Measurements from ENCODE around the gene SOX5.
"Not testable (repeated sequence)": the region's sequence is repeated elsewhere in the genome, so short reads cannot be mapped to it uniquely, and the experiment has no call there.

The SOX5 gene

DNA sequence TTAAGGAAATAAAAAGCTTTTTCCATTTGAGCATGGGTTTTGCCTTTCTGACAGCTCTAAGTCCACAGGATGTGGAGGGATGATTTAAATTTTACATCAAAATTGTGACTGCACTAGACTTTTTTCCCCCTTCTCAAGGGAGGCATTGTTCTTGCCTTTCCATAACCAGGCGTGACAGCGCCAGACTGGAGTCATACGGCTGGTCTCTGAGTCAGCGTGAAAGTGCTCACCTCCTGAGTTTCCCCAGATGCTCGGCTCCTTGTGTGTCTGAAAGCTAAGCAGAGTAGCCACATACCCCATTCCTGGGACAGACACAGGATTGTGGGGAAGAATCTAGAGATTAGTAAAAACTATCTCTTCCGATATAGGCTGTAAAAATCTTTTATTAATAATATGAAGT is 43.1 kb downstream of the SOX5 start:
- peak; percentile 37 for DNase-seq

DNA sequence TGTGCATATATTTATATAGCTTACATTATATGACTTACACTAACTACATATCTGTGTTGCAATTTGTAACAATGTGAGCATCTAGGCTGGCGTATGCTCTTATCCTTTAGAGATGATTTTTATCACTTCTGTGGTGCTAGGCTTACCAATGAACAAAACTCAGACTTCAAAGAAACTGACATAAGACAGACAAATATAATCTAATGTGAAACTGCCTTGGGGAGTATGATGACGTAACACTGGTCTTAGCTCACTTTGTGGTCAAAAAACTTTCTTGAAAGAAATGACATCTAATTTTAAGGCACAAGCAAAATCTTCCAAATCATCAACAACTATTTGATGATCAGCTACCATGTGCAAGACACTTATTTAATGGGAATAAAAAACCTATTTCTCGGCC is 50.0 kb downstream of the SOX5 start:
- no peak for DNase-seq

DNA sequence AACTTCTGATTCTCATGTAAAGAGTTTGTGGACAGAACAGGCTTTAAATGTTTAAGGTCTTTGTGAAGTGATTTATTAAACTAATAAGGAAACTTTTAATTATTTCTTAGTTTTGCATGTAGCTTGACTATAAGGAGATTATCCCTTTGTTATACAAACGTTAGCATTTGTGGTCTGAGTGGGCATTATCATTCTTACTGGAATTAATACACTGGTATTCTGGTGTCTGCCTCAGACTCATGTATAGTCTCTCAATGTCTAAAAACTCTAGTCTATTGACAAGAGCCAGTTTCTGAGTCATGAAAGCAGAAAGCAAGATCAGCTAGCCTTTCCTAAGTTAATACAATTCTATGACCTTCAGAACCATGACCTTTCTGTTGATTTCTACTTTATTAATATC is 51.3 kb downstream of the SOX5 start:
- DNase-seq = no peak

DNA sequence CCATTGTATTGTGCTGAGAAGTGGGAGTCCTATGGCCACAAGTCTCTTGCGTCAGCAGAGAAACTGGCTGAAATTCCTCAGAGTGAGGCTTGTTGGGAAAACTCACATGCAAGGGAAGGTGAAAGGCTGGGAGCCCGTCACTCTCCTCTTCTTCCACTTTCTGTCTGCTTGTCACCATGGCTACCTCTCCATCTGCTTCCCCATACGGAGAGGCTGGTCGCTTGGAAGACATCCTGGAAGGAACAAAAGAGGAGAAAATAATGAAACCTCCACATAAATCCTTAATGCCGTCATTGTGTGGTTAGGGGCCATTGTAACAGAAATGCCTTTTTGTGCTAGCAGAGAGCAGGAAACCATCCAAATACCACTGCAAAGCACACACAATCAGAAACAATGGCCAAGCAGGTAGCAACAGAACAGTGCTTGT is 53.7 kb downstream of the SOX5 start:
- DNase-seq = peak; percentile 51

DNA sequence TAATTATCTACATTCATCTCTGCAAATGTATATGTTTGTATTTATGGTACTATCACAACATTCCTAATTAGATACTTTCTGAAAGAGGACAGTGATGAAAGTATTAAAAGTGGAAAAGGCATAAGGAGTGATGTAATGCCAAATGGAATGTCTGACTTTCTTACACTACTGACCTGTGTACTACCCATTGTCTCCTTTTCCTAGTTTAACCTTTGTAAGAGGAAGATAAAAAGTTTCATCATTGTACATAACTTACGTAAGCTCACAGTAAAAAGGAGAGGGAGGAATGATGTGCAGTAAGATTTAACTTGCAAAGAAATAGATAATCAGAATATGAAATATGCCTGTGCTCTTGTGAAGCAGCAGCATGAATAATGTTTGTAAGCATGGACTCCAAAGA is 55.9 kb downstream of the SOX5 start:
- no peak for DNase-seq

DNA sequence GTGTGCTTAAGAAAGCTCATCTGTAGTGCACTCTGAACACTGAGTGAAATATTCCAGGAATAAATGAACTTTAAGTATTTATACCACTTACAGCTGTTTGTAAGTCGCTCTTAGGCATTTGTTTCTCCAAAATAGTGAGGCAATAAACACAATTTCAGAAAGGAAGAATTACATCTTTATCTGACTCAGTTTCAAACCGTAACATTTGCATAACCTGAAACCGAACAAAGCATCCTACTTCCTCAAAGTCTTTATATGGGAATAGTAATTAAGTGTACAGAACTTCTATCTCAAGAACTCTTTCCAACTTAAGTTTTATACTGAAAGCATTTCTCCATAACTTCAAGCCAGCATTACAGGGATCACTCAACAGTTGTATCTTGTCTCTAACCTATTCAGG is 58.4 kb downstream of the SOX5 start:
- DNase-seq = no peak

DNA sequence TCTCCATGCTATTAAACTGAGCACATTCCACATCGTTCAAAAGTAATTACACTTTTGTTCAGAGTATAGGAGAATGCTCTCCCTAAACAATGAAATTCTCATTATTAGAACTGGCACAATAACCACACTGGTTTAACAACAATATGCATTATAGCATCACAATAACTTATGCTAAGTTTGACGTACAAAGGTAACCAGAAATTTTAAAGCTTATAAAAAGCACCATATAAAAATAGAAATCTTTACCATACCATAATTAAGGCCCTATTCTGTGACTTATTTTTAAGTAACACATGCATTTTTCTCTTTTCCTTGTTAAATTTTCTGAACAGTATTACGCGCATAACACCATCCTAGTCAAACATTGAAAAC is 60.4 kb downstream of the SOX5 start:
- no peak for DNase-seq

DNA sequence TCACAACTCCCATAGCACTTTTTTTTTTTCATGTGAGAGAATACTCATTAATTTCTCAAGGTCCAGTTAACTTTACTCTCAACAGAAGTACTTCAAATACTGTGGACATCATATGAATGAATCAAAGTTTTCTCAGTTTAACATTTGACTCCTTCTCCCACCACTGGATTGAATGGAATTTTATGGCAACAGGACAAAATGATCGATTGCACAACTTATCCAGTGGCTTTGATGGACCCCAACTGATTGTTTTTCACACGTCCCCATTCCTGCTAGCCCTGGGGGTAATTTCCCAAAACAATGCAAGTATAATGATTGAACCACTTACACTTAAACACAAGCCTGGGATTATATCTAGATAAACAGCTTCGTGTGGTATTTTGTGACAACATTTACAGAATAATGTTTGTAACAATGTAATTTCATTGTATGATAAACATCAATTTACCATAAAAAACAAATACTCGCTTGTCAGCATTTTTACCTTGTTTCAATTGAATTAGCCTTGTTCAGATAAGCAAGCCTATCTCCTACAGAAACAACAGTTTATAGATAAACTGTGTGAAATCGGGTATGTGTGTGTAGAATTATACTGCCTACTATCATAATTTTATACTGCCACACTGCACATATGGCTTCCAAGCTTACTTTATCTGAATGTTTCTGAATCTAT is 60.9 kb downstream of the SOX5 start:
- DNase-seq = no peak

DNA sequence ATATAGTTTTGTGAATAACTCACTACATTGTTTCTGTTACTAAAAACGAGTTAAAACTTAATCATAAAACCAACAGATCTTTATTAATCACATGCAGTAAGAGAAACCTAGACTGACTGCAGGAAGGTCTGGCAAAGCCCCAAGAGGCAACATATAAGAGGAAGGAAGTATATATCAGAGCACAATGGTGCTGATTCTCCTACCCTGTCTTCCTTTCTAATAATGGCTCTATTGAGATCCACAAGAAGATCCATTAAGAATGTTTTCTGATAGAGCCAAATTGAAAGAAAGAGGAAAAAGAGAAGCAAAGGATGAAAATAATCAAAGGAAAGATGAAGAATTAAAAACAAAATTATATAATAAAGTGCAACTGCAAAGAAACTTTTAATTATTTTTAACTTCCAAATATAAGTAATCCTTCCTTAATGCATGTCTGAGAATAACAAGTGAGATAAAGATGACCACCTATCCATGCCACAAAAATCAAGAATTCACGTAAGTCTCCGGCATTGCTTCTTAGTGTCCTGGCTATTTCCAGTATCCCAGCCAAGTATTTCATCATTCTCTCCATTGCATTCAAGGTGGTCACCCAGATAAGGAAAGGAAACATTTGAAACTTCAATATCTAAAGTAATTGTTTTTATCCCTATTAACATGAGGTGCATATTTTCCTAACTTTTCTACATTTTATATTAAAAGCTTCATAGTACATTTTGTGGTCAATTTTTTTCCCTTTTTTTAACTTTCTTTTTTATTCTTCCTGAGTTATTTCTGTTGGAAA is 62.2 kb downstream of the SOX5 start:
- no peak for DNase-seq

DNA sequence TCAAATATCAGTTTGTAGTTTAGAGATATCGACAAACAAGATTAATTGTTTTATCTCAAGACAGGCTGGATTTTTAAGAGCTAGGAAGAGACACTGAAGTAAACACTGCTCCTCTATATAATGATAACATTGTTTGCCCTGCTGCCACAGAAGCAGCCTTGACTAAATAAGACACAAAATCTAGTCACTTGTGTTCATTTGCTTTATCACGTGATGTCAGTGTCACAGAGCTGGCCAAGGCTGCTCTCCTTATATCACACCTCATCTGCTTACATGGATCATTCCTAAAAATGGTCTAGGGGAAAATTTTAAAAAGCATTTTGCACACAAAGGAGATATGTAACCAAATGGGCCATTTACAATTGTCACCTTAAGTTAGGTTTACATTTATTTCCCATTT is 64.1 kb downstream of the SOX5 start:
- DNase-seq = no peak

DNA sequence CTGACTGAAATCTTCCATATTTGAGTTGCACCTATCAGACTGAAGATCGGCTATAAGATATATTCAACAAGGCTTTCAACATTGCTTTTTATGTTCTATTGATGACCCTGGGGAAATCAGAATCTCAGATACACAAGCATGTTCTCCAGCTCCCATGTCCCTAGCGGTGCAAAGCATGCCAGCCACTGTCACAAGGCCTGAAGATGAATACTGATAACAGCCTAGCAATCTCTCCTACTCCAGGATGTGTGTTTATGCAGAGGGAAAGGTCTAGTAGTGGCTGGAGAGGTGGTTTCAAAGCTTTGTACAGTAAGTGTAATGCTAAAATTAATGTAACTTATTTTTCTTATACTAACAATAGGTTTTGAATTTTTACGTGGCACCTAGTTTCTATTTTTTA is 64.6 kb downstream of the SOX5 start:
- DNase-seq = no peak

DNA sequence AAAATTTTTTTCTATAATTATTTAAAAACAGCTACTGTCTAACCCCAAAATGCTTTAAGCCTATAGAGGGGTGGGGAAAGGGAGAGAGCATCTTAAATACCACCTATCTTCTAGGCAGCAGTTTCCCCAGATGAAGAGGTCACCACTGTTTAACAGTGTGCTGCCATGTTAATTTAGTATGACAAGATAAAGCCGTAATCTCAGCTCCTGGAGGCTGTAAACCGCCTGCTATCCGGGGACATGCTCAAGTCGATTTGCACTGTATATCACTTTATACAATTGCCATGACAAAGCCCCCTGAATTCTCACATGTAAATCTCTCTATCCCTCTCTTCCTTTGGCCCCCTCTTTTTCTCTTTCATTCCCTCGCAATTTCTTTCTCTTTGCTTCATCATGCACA is 68.5 kb downstream of the SOX5 start:
- no peak for DNase-seq

DNA sequence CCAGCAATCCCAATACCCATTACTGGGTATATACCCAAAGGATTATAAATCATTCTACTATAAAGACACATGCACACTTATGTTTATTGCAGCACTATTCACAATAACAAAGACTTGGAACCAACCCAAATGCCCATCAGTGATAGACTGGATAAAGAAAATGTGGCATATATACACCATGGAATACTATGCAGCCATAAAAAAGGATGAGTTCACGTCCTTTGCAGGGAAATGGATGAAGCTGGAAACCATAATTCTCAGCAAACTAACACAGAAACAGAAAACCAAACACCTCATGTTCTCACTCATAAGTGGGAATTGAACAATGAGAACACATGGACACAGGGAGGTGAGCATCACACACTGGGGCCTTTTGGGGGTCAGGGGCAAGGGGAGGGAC is 72.9 kb downstream of the SOX5 start:
- not testable (repeated sequence) for DNase-seq

DNA sequence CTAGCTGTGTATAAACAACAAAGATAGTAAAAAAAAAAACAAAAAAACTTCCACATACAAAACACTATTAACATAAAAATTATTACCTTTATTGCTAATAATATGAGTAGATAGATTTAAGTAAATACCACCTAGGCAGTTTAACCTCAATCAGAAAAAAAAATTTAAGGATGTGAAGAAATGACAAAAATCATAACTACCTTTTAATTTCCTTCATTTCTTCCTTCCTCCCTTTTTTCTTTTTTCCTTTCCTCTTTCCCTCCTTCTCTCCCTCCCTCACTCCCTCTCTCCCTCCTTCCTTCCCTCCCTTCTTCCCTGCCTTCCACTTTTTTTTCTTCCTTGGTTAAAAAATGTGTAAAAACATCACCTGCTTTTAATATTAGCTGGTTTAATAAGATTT is 81.7 kb downstream of the SOX5 start:
- no peak for DNase-seq

DNA sequence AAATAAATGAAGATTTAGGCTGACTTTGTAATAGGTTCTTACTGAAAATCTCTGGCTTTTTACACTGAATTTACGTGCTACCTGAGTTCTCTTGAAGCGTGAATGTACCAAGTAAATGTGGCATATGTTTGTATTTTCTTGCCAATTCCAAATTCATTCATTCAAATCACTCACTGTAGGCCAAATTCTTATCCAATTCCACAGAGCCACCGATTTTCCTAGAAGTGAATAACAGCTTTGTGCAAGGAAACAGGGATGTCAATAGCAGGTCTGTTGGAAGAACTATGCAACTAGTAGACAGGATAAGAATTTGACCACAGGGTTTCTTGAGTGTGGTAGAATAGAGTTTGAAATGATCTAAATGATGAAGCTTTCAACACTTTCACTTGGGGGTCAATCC is 86.8 kb downstream of the SOX5 start:
- DNase-seq = no peak

DNA sequence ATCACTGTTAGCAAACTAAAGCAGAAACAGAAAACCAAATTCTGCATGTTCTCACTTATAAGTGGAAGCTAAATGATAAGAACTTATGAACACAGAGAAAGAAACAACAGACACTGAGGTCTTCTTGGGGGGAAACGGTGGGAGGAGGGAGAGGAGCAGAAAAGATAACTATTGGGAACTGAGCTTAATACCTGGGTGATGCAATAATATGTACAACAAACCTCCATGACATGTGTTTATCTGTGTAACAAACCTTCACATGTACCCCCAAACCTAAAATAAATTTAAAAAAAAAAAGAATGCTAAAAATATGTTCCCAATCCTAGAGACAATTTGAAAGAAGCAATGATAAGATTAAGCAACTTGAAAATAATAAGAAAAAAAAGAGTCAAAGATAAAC is 89.5 kb downstream of the SOX5 start:
- no peak for DNase-seq

DNA sequence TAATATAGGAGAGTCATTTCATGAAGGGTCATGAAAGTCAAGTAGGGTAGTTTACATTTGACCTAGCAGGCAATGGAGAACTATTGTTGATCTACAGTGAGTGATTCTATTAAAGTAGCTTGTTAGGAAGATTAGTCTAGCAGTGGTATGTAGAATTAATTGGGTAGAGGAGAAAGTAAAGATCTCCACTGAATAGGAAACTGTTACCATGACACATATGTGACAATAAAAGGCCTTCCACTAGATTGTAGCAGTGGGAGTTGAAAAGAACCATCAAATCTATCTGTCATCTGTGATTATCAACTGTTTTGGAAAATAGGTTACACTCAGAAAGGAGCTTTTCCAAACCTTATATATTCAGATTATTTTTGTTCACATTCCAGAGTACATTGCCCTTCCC is 92.3 kb downstream of the SOX5 start:
- no peak for DNase-seq

DNA sequence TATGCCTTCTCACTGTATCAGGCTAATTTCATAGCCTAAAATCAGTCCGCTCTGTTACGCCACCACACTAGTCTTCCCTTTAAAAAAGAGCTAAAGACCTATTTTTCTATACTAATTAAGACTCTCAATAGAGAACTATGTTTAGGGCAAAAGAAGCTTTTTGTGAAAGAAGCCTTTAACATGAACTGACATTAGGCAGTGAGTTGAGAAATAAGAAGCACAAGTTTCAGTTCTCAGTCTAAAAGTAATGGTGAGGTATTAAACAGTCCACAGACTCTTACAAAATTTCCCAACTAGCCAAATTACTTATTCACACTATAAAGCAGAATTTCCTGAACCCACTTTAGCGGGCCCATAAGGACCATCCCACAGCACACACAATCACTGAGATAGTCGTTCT is 93.7 kb downstream of the SOX5 start:
- no peak for DNase-seq

DNA sequence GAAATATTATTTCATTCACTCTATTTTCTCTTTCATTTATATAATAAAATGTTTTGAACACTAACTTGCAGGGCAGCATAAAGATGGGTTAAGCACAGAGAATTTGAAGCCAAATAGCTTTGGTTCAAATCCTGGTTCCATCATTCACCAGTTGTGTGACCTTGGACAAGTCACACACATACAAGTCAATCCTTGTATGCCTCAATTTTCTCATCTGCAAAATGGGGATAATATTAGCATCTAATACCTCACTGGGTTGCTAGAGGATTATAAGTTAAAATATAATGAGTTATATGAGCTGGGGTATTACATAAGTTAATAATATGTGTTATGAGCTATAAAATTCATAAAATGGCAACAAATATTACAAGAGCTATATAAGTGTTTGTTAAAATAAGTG is 94.9 kb downstream of the SOX5 start:
- no peak for DNase-seq

DNA sequence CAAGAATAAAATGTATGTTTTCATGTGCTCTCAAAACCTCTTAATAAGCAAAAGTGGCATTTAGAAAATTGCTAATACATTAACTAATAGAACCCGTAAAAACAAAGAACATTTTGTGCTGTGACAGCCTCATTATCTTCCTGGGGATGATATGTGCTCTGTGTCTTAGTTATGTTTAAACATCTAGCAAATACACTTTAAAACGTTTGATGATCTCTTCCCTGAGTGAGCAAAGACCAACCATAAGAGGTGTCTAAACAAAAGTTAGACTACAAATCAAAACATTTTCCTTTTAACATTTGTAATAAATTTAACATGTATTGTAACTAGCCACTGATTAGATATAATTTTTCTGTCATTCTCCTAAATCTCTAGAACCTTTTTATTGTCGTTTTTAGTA is 95.8 kb downstream of the SOX5 start:
- no peak for DNase-seq

DNA sequence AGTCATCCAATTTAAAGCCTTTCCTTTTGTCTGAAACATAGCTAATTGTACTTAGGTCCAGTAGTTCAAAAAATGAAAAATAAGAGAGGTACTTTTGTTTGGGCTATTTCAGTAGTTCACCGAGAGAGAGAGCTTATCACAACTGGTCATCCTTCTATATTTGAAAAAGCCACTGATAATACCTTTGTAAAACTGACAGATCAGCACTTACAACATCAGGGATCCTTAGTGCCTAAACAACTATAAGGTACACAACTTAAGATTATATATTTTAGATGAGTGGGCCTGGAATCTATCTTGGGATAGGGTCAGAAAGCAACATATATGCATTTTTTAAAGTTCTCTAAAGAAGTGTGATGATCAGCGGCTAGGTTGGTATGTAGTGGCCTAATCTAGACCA is 97.9 kb downstream of the SOX5 start:
- no peak for DNase-seq

DNA sequence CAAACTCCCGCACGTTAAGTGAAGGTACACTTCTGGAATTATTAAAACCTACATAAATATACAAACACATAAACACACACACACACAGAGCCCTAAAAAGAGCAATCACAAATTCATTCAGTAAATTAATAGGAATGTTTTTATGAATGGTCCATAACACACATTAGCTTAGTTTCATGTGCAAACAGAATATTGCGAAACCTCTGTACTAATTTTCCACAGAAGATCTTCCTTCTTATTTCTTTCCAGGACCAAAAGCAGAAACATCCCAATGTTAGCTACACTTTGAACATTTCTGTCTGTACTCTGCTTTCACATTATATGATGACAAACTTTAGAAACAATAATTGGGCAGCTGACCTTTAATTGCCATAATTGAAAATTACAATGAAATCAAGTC is 101.6 kb downstream of the SOX5 start:
- DNase-seq = no peak

DNA sequence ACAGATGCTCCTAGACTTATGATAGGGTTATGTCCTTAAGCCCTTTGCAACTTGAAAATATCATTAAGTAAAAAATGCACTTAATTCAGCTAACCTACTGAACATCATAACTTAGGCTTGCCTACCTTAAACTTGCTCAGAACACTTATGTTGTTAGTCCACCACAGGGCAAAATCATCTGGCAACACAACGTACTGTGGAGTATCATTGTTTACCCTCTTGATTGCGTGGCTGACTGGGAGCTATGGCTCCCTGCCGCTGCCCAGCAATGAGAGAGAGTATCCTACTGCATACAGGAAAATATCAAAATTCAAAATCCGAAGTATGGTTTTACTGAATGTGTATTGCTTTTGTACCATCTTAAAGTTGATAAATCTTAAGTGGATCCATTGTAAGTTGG is 105.5 kb downstream of the SOX5 start:
- no peak for DNase-seq

DNA sequence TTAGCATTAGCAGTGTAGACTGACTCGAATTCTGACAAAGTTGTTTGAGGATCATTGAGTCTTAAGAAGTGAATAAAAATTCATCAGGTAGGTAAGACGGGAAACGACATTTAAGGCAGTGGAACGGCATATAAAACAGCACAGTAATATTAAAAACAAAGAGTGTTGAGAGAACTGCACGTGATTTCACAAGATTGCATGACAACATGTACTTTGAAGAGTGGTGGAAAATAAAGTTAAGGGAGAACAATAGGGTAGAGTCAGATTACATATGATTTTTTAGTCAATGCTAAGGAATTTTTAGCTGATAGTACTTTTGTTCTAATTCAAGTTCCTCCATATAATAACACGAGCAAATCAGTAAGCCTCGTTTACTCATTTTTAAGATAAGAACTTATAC is 115.4 kb downstream of the SOX5 start:
- no peak for DNase-seq

DNA sequence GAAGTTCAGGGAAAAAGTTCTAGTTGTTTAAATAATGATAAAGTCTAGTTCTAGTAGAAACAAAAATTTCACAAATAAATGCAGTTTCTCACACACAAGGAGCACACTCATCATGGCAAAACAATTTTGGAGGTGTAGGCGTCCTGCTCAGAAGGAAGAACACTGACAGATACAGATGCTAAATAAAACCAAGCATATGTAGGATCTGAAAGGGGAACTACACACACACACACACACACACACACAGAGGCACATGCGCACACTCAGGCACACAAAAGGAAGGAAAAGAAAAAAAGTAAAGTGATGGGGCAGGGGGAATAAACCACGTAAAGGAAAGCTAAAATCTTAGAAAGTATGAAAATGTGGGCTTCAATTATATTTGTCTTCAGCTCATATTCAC is 117.7 kb downstream of the SOX5 start:
- DNase-seq = no peak
